Left renal cortex interstitium (tissue), 4 donors: ENCODE results near the gene AP4B1. TPM values are rescaled to one million over a fixed set of nuclear protein-coding genes. Genes with fewer than 3 reads are reported as not detected.

Experiments used
- DNase-seq, 4 donors: peaks; one replicate each; pipeline ENCODE4 v3.0.0-alpha.2; 2013; ENCODE audit warnings: low read depth in 4 of 4, low spot score in 2 of 4, missing footprints in 1 of 4
- polyA plus RNA-seq, 4 donors: library from polyadenylated mRNA; unstranded; fragments of 120-200 nt; gene quantifications; one replicate each; pipeline ENCODE4 v1.2.1, GENCODE V29; 2013; ENCODE audit not compliant: insufficient read length in 4 of 4

AP4B1 gene
- polyA plus RNA-seq, 4 donors: 20.6 to 54.3 (median 32.9) TPM

GRCh38 chr1:113895961-113896360 lies 8.6 kb downstream of the AP4B1 start:
- no peak for DNase-seq

DNA sequence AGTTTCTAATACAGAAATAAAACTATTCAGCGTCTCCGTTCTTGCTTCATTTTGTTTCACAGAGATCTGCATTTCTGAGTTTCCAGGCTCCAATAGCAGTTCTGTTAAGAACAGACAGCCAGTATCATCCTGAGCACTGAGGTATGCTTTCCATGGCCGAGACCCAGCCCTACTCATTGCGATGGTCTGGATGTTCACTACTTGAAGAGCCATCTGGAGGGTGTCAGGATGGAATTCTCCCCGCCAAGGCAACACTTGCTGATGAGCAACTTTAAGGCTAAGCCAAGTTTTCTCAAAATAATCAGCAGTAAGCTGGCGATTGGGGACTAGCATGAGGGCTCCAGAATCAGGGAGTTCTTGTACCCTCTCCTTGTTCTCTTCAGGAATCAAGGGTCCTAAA lies 9.5 kb downstream of the AP4B1 start:
- DNase-seq: no peak

GRCh38 chr1:113893267-113893666 lies 11.3 kb downstream of the AP4B1 start:
- DNase-seq: no peak

GRCh38 chr1:113891631-113892220 lies 12.9 kb downstream of the AP4B1 start:
- DNase-seq: no peak

GRCh38 chr1:113890816-113891215 lies 13.8 kb downstream of the AP4B1 start:
- no peak for DNase-seq

GRCh38 chr1:113887402-113888175 lies 17.0 kb downstream of the AP4B1 start, which contains the start of gene BCL2L15:
Gene BCL2L15 (minus strand): TSS chr1:113887581. CDS start chr1:113887375, 206 bp downstream.
- DNase-seq: no peak

DNA sequence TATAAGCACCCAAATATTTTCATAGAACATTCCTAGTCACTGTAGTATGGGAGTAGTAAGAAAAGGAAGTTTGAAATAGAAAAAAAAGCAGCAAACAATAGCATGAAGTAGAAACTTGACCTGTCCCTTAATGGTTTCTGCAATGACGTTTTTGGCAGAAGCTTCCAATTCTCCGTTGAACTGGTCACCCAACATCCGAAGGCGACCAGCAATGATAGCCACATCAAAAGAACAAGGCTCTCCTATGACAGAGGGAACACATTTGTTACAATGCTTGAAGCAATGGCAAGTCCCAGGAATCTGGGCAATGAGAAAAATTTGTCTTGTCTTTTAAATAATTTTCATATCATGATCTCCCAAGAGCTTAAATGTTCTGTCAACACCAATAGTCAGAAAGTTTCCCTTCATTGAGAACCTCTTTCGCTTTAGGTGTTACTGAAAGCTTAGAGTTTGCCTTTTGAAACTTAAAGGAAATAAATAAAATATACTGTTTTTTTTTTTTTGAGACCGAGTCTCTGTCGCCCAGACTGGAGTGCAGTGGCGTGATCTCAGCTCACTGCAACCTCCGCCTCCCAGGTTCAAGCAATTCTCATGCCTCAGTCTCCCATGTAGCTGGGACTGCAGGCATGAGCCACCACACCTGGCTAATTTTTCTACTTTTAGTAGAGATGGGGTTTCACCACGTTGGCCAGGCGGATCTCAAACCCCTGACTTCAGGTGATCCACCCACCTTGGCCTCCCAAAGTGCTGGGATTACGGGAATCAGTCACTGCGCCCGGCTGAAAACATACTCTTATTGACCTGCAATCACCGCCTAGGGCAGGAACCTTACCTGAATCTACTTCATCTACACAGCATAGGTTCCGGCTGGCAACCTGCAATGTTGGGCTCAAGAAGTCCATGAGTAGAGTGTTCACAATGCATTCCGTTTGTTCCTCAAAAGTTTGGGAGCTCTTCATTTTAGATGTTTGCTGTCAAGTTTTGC lies 17.9 kb downstream of the AP4B1 start:
- no peak for DNase-seq

- DNase-seq: no peak
These were observed 22.9 kb downstream of the AP4B1 start for GRCh38 chr1:113881661-113882060.

DNA sequence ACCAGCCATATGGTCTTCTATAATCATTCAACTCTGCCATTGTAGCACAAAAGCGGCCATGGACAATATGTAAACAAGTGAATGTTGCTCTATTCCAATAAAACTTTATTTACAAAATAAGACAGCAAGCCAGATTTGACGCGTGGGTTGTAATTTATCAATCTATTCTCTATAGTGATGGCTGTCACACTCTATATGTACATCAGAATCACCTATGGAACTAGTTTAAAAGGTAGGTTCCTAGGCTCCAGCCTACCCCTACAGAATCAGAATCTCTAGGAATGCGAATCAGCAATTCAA lies 24.9 kb downstream of the AP4B1 start:
- no peak for DNase-seq

DNA sequence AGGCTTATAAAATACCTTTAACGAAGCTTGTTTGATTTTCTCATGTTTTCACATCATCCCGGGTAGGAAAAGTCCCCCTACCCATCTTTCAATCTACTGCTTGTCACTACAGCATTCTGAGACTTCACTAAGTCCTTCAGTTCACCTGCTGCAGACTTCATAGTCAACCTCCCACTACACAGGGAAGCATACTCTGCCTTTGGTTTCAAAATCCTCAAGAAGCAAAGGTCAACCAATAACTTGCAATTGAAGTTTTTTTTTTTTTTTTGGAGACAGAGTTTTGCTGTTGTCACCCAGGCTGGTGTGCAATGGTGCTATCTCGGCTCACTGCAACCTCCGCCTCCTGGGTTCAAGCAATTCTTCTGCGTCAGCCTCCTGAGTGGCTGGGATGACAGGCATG lies 28.4 kb downstream of the AP4B1 start:
- DNase-seq: no peak

DNA sequence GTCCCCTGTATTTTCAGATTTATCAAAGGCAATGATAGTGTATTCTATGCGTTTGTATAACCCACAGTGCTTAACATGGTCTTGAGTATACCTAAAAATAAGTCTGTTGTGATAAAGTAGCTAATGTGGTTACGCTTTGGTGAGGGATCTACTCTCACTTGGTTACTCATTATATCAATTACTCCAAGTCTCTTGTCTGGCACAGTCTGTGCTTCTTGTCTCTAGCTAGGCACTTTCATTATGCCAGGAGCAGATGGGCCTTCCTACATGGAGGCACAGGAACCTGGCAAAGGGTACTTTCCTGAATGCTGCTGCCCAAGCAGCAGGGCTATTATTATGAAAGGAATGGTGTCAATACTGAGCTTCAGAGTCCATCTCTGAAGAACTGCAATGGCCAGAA lies 28.9 kb downstream of the AP4B1 start:
- no peak for DNase-seq

GRCh38 chr1:113874012-113874879 lies 30.4 kb downstream of the AP4B1 start:
- DNase-seq: no peak

GRCh38 chr1:113872219-113872935 lies 32.2 kb downstream of the AP4B1 start:
- DNase-seq: no peak

GRCh38 chr1:113871597-113872113 lies 32.9 kb downstream of the AP4B1 start, which contains the start of gene PTPN22:
Gene PTPN22 (minus strand): TSS chr1:113871712.
- DNase-seq: no peak

- no peak for DNase-seq
These were observed 33.8 kb downstream of the AP4B1 start for GRCh38 chr1:113870778-113871177.

GRCh38 chr1:113868387-113869083 lies 36.1 kb downstream of the AP4B1 start:
- DNase-seq: no peak

DNA sequence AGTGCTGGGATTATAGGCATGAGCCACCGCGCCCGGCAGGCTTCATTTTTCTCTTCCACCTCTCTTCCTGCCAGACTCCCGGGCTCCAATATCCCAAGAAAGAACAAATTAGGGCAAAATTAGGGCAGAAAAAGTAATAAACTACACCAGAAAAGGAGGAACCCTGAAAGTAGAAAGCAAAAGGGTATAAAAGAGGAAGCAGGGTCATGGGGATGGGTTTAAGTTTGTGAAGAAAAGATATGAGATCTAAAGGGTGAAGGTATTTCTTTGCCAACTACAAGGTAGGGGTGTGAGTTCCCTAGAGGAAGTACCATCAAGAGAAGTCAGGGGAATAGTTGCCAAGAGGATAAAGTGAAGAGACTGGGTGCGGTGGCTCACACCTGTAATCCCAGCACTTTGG lies 43.0 kb downstream of the AP4B1 start:
- no peak for DNase-seq

- DNase-seq: no peak
These were observed 43.7 kb downstream of the AP4B1 start for GRCh38 chr1:113860891-113861290.
